Fibroblast of pulmonary artery (primary cell): ENCODE results near the gene DOP1A.
A peak's percentile ranks its signal among the peaks of the same experiment; 100 is the strongest.

ENCODE experiments used
- DNase-seq: peaks from one replicate; pipeline ENCODE4 v3.0.0-alpha.2; 2010; ENCODE audit warnings: low read depth
- H3K4me3 ChIP-seq: replicated peaks from 2 replicates; pipeline ENCODE4 v1.5.1; 2011; ENCODE audit warnings: low read depth, mild to moderate bottlenecking, control low read depth, low read length, moderate library complexity
- CTCF ChIP-seq: IDR thresholded peaks from 2 replicates; pipeline ENCODE4 v1.5.1; 2011; ENCODE audit warnings: mild to moderate bottlenecking, control low read depth, low read length, inconsistent platforms; ENCODE audit errors: missing control alignments

DOP1A gene

GRCh38 chr6:83168556-83168955, 101.1 kb downstream of the DOP1A start:
- H3K4me3 ChIP-seq = no peak overlapping the region
- TF ChIP-seq CTCF = no peak
- no peak for DNase-seq

- H3K4me3 ChIP-seq = no peak overlapping the region
- no peak for TF ChIP-seq CTCF
- no peak for DNase-seq
These were observed 101.6 kb downstream of the DOP1A start for GRCh38 chr6:83169106-83169505.

- H3K4me3 ChIP-seq = no peak overlapping the region
- DNase-seq = no peak
- no peak for TF ChIP-seq CTCF
These were observed 102.0 kb downstream of the DOP1A start for GRCh38 chr6:83169511-83169910.

- no peak for DNase-seq
- no peak for TF ChIP-seq CTCF
- H3K4me3 ChIP-seq = no peak overlapping the region
These were observed 108.8 kb downstream of the DOP1A start for GRCh38 chr6:83176246-83176645.

DNA sequence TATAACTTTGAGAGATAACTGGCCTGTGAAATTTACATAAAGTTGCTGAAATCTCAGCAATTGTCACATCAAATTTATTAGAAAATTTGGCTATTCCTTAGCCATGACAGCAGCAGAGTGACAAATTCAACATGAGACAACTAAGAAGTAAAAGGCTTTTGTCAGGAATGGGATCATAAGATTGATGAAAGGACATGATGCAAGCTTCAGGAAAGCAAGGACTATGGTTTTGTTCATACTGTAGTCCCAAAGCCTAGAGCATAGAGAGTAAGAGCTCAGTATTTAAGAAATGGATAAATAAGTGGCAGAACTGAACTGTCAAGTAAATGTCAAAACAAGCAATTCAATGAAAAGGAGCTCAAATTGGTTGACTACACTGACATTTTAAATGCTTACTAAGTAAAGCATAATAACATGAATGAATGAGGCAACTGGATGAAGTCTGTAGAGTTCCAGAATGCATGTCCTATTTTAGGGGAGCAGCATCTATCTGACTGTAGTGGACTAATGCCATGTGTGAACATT, 113.0 kb downstream of the DOP1A start:
- no peak for TF ChIP-seq CTCF
- no peak for DNase-seq
- no peak overlapping the region for H3K4me3 ChIP-seq

- no peak overlapping the region for H3K4me3 ChIP-seq
- no peak for DNase-seq
- TF ChIP-seq CTCF = no peak
These were observed 114.6 kb downstream of the DOP1A start for GRCh38 chr6:83182114-83182513.

DNA sequence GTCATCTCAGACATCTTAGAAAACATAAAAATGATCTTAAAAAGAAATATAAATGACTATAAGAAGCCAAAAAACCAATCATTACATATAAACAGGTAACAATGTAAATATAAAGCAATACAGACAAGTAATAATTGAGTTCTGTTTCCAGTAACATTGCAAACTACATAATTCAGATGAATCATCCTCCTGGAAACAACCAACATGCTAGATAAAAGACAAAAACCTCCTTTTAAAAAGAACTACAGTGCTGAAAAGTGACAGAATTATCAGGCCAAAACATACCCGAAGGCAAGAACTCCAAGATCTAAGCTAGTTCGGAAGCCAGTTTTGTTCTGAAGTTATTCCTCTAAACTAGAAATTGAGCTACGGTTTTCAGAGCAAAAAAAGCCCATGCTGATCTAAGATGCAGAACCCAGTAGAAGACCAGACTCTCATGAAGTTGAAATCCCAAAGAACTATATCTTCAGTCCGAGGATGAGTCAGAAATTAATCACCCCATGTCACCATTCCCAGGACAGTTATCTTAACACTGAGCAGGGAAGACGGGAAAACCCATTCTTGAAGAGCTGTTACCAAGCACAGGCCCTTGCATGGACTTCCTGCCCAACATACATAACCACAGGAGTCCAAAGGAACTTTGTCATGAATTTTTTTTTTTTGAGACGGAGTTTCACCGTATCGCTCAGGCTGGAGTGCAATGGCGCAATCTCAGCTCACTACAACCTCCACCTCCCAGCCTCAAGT, 115.8 kb downstream of the DOP1A start:
- peak; percentile 97 for DNase-seq
- peak overlapping the region; percentile 3 for H3K4me3 ChIP-seq
- no peak for TF ChIP-seq CTCF
